GM18499 (cell line): ENCODE results near the gene DPF3.

Source experiments
- ATAC-seq: cut with Tn5 transposase; IDR thresholded peaks from one replicate; pipeline ENCODE4 v1.9.1; 2021; ENCODE audit warnings: moderate number of reproducible peaks; ENCODE audit not compliant: insufficient read depth, unreplicated experiment

Gene DPF3

DNA sequence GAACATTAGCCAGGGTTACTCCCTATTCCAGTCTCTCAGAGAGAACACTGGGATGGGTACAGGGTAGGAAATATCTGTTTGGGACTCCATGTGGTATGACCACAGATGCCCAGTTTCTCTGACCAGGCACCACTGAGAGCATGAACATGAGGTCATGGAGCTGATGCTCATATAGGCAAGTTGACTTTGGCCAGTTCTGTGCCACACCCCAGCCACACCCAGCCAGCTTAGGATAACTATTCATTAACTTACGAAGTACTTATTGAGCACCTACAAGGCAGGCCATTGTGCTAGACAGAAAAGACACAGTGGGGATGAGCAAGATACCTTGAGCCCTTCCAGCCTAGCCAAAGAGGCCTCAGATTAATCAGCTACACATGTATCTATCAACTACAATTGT lies 262.5 kb downstream of the DPF3 start:
- no peak for ATAC-seq

DNA sequence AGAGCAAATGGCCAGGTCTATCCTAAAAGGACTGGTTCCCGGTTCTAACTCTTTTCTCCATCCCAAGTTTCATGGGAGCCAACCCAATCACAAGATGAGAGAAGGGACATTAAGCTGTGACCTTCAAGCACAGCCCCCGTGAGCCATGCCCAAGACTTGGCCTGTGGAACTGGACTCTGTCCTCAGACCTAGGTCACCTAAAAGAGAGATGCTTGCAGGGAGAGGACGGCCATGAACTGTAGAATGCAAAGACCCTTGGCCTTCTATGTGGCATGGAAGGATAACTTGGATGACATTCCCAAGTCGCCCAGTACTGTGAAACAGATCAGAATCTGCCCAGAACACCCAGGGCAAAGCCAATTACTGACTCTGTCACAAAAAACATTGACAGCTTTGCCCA lies 263.5 kb downstream of the DPF3 start:
- ATAC-seq = no peak

DNA sequence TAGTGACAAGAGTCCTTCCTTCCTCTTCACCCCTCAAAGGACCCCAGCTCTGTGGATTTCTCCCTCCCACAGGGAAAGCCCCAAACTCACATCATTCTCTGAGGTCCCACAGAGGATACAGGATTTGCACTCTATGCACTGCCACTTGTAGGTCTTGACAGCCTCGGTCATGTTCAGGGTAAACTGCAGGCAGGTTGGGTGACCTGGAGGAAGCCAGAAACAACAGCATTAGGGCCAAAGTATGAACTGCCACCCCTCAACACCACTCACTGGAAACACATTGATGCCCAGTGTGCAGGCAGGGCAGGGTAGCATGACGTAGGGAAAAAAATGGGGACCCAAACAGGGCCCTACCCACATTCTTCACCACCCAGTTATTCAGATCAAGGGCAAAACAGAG lies 264.4 kb downstream of the DPF3 start:
- ATAC-seq = no peak

DNA sequence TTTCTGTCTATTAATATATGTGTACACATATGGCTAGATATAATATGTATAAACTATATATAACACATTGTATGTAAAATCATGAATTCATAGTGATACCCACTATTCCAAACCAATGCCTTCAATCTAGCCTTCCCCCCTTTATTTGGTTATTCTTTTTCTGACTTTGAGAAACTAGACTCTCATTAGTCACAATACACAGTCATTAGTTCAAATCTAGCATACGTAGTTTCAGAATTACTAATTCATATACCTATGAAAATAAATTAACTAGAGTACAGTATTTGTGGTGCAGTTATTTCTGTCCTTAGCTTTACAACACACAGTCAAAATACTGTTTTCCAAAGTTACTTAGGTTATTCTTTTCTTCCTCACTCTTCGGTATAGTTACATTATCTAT lies 268.2 kb downstream of the DPF3 start:
- no peak for ATAC-seq

DNA sequence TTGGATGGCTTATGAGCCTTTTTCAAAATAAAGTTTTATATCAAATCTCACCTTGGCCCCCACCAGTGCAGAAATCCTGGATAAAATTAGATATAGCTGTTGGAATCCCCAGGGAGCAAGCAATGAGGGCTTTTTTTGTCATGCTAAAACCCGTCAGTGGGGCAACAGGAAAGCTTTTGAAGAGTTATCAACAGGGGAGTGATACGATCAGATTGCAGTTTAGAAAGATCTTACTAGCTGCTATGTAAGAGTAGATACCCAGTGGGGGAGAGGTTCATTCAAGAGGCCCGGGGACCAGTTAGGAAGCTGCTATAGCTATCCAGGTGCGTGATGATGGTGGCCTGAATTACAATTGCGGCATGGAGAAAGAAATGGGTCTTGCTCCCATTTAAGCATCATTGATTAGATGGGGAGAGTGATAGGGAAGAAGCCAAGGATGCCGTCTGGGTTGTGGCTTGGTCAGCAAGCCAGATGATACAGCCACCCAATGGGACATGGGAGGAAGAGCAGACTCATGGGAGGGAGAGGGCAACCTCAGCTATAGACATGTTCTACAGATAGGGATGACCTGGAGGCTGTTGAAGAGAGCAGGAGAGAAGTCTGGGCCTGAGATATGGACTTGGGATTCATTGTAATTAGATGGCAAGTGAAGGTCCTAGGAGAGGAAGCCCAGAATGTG lies 272.4 kb downstream of the DPF3 start:
- ATAC-seq = no peak

DNA sequence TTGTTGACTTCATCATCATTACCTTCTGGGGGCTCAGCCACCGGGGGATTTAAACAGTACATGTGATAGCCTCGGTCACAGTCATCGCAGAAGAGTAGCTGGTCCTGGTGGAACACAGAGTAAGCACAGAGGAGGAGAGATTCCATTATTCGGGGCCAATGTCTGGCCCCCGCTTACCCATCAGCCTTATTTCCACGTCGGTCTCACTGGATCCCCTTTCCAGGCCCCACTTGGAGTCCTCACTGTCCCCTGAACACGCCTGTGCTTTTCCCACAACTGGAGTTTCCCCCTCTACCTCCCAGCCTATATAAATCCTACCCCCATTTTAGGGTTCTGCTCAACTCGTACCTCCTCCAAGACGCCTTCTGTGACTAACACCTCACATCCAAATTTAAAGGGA lies 274.0 kb downstream of the DPF3 start:
- ATAC-seq = no peak

DNA sequence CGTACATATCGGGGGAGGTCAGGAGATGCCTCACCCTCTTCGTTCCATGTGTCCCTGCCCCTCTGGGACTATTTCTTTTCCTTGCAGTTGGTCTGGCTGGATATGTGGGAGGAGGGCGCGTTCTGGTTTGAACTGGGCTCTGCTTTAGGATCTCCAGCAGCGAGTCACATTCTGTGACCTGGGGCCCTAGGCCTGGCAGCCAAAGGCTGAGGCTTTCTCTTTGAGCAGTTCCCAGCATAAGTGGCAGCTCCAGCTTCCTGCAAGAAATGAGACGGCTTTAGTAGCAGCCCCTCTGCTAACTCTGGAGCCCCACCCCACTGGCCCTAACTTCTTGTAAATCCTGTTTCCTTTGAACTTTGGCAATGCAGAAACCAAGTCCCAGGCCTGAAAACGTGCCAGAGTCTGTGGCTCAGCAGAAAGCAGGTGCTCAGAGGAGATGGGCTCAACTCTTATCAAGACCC lies 274.8 kb downstream of the DPF3 start:
- ATAC-seq = no peak

DNA sequence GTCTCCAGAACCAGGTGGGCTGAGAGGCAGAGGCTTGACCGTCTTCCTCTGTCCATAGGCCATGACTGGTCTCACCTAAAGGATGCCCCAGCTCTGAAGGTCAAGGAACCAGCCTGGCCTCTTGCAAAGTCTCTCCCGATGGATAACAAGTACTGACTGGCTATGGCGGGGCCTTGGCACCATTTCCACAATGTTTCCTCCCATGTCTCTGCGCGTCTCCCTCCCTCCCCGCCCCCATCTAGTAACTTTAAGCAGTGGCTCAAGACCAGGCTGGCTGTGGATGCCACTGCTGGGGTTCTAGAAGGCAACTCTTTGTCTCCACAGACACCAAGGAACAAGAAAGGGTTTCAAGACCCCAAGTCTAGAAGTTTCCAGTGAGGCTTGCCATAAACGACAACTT lies 275.5 kb downstream of the DPF3 start:
- no peak for ATAC-seq

DNA sequence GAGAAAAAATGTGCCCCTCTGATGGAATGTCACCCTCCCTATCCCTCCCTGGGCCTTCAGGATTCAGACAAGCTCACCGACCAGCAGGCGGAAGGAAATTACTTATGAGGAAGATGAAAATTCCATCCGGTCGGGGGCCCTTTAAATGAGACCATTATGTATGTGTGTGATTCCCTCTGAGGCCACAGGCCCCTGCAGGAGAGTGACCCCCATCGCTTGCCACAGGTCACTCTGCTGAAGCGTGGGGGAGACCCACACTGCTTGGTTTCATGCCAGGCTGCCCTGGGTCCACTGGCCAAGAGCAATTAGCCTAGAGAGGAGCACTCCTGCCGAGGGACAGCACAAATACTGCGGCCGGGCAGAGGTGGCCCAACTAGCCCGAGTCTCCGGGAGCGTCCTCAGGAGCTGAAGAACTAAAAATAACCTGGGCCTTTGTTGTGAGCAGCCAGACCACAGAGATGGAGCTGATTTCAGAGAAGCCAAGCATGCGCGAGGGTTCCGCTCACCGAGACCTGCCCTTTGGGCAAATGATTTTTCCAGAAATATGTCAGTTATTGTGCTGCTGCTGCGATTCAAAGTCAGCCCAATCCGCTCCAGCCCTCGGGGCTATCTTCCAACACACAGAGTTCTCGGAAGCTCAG lies 276.4 kb downstream of the DPF3 start:
- ATAC-seq = no peak

DNA sequence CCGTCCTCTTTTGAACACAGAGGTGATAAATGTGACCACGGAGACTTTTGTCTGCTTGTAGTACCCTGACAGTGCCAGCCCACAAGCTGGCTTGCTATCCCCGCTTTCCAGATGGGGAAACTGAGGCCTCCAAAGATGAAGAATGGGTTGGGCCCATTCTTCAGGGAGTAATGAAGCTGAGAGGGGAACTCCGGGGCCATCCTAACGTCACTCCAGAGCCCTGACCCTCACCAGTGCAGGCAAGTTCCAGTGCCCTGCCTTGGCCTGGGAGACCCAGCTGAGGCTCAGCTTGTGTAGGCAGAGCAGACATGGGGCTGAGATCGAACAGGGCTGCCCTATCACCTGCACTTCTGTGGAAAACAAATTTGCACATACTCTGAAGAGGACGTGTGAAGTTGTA lies 277.1 kb downstream of the DPF3 start:
- no peak for ATAC-seq

DNA sequence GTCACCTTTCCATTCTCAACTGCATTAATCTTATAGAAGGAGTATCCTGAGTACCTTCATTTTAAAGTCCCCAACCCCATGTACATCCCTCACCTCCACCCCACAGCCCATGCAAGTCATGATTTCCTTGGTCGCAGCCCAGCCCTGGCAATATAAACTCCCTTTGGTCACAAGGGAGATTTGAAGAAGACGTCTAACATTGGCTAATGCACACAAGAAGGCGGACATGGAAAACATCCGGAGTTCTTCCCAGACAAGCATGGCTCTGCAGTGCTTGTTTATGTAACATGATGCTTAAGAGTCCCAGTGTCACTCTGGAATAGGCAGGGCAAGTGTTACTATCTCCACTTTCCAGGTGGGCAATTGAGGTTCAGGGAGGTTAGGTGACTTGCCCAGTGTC lies 277.6 kb downstream of the DPF3 start:
- ATAC-seq = no peak

DNA sequence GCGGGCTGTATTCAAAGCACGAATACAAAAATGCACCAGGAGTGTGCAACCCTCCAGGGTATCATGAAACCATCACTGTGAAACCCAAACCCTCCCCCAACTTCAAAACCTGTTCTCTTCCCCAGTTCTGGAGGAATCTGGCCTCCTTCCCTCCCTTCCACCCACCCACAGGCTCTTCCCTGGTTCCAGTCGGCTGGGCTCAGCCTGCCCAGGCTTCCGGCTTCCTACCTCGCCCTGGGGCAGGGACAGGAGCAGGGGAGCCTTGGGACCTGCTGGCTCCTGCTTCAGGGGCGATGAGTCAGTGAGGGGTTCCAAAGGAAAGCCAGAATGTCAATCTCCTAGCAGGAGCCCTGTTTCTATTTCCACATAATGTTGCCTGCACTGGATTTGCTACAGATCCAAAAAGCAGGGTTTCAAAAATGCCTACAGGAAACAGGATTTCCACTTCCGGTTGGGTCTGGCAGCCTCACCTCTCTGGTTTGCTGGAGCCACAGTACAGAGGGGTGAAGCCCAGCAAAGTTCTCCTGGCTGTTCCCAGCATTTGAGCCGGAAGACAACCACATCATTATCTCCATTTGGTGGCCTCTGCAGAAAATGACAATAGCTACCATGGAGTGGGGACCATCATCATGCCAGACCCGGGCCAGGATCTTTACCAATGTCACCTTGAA lies 278.3 kb downstream of the DPF3 start:
- ATAC-seq = no peak

DNA sequence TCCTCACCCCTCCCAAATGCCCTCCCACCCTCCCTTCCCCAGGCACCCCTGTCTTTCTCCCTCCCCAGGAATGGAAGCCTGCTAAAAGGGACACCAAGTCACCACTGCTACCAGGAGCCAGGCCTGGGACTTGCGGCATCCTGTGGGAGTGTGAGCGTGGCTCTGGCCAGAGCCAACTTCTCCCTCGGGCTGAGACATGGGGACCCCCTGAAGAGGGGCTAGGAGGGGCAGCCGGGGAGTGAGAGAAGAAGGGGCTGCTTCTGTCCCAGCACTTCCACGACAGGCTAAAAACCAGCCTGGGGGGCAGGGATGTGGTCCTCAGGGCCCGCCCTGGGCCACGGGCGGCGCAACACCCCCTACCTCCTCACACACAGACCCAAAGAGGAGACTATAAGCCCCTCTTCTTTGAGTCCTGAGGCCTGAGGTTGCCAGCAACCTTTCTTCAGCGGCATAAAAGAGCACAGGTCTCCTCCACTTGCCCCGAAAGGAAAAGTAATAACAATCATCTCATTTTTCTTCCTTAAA lies 278.9 kb downstream of the DPF3 start:
- ATAC-seq = no peak

DNA sequence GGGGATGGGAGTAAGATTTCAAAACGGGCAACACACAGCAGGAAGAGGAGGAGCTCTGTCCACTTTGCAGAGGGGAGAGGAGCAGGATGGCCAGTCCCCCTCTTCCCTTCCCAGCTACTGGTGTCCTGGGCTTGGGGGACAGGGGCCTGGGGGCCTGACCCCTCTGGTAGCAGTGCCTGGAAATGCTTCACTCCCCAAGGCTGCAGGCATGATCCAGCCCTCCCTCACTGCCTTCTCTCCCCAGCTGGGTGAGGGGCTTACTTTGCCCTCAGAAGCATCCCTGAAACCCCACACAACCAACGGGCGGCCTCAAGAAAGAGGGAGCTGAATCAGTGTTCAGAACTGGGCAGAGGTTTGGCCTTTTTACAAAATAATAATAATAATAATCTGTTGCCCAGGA lies 279.5 kb downstream of the DPF3 start:
- ATAC-seq = no peak

DNA sequence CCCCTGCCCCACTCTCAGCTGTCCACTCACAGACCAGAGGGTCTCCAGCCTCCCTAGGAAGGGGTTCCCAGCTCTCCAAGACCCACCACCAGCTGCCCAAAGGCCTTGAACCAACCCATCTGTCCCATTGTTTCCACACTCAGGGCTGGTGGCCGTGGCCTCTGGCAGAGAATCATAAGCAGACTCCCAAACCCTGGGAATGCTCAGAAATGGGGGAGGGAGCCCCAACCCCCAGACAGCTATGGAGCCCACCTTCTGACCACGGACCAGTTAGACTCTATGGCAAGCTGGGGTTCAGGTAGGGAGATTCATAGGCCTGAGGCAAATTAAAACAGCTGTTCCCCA lies 280.0 kb downstream of the DPF3 start:
- ATAC-seq = no peak

DNA sequence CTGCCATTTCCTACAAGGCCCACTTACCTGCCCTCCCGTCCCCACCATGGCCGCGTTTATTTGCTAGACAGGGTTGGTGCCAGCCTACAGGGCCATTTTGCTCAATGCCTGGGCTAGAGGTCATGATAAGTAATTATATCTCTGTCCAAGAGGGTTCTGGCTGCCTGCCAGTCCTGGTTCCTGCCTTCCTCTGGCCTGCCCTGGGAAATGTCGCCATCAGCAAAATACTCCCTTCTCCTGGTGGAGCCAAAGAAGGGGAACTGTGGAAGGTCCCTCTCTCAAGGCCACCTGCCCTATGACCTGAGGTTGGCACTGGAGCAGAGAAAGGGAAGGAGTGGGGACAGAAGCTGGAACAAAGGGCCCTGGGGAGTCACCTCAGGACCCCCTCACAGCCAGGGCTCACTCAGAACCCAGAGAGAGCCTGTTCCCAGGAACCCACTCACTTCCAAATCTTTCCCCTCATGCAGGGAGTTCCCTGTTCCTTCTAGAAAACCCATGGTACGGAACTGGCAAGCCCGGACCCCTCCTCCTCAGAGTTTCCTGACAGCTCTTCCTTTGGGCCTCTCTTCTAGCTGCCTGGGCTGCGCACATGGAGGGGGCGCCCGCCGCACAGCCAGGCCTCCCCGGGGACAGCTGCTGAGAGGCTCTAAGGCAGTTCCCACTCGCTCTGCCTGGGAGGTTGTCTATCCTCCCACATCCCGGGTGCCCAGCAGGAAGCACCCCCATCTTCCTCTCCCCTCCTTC lies 280.5 kb downstream of the DPF3 start:
- no peak for ATAC-seq

DNA sequence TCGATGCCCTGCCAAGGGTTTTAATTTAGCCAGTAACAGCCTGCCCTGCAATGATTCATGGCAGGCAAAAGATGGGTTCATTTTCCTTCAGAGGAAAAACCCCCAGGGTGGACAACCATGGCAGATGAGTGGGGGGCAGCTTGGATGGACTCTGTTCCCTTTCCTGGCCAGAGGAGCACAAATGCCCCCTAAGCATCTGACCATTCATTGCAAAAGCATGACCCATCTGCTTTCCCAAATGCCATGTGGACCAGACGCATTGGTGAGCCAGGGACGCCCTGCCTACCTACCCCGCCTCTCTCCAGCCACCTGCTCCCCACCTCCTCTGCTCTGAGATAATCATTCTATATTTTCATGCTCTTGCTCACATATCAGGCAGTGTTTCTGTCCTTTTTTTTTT lies 281.9 kb downstream of the DPF3 start:
- ATAC-seq = no peak

DNA sequence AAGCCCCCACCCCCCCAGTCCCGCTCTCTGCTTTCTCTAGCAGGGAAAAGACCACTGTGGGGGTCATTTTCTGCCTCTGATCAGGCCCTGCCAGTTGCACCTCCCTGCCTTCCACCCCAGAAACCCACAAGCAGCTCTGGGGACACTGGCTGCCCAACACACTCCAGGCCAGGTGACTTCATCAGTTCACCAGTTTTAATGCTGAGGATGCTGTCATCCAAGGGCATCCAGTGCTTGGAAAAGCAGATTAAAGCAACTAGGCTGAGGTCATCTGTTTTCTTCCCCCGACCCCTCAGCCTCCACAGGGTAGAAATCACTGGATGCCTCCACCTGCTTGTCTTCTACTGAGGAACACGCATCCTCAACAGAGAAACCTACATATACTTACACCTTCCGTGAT lies 282.4 kb downstream of the DPF3 start:
- ATAC-seq = no peak

DNA sequence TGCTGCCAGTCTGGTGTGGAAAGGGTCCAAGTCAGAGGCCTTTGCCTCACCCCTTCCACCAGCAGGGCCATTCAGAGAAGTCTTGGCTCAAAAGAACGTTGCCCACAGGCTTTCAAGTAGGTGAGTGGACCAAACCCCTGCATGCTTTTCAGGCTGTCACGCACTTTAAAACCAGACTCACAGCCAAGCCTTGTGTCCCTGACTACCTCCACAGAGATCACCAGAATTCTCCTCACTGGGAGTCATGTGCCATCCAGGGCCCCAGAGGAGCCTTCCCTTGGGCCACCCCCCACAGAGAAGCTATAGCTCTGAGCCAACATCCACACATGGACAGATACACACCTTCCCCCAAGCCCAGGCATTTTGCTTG lies 283.1 kb downstream of the DPF3 start:
- ATAC-seq = no peak

DNA sequence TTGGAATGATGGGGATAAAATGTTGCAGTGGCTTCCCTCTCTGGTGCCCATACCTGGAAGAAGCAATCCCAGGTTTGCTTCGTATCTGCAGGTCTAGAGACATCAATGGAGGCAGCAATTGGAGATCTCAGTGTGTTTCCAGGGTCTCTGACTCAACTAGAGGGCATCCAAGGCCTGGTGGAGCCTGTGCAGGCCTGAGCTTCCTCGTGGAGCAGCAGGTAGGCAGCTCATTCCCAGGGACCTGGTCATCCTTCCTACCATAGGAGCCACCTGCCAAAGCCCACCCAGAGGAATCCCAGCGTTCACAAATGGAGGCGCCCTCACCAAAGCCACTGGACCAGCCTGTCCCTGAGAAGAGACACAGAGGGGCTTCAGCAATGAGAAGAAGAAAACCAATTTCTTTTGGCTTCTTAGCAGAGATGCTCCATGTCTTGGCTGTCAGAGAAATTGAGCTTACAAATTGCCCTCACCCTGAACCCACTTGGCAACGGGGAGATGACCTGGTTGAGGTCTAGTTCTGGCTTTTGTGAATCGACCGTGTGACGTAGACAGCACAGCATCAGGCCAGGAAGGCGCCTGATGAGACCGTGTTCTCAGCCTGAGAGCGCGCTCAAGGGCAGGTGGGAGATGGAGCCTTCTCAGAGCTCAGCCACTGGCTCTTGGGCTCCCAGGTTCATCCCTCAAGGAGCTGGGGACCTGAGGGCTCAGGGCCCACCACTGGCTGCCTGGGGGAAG lies 283.6 kb downstream of the DPF3 start:
- ATAC-seq = no peak
